ENCODE measurements around the gene C3.

The C3 gene

GRCh38 chr19:6730153-6730804 lies 9.8 kb upstream of the C3 start:
- peak; percentile 54 for DNase-seq

GRCh38 chr19:6729573-6730152 lies 9.2 kb upstream of the C3 start:
- DNase-seq, result no peak

- DNase-seq, result no peak
These were observed 7.9 kb upstream of the C3 start for GRCh38 chr19:6728346-6728745.

- no peak for DNase-seq
These were observed 5.2 kb upstream of the C3 start for GRCh38 chr19:6725513-6726231.

- DNase-seq, result no peak
These were observed 4.4 kb upstream of the C3 start for GRCh38 chr19:6724631-6725492.

- DNase-seq, result no peak
These were observed 3.3 kb upstream of the C3 start for GRCh38 chr19:6723738-6724137.

GRCh38 chr19:6723108-6723618 lies 2.7 kb upstream of the C3 start:
- no peak for DNase-seq

- no peak for DNase-seq
These were observed 1.3 kb upstream of the C3 start for GRCh38 chr19:6721773-6722172.

GRCh38 chr19:6721138-6721474 lies 656 bp upstream of the C3 start:
- DNase-seq, result no peak

GRCh38 chr19:6719992-6720368 lies 470 bp downstream of the C3 start:
- no peak for DNase-seq

GRCh38 chr19:6719540-6719861 lies 949 bp downstream of the C3 start:
- DNase-seq, result no peak

GRCh38 chr19:6718741-6719539 lies 1.5 kb downstream of the C3 start:
- peak; percentile 31 for DNase-seq

GRCh38 chr19:6718111-6718740 lies 2.2 kb downstream of the C3 start:
- DNase-seq, result no peak

GRCh38 chr19:6717441-6717971 lies 2.9 kb downstream of the C3 start:
- DNase-seq, result no peak

- no peak for DNase-seq
These were observed 3.4 kb downstream of the C3 start for GRCh38 chr19:6717036-6717435.

GRCh38 chr19:6716610-6716970 lies 3.9 kb downstream of the C3 start:
- DNase-seq, result no peak

- no peak for DNase-seq
These were observed 5.5 kb downstream of the C3 start for GRCh38 chr19:6714749-6715555.

GRCh38 chr19:6713773-6714692 lies 6.4 kb downstream of the C3 start:
- no peak for DNase-seq

- no peak for DNase-seq
These were observed 7.5 kb downstream of the C3 start for GRCh38 chr19:6712692-6713670.
